ENCODE results near the gene ZSWIM6.

ZSWIM6 gene

DNA sequence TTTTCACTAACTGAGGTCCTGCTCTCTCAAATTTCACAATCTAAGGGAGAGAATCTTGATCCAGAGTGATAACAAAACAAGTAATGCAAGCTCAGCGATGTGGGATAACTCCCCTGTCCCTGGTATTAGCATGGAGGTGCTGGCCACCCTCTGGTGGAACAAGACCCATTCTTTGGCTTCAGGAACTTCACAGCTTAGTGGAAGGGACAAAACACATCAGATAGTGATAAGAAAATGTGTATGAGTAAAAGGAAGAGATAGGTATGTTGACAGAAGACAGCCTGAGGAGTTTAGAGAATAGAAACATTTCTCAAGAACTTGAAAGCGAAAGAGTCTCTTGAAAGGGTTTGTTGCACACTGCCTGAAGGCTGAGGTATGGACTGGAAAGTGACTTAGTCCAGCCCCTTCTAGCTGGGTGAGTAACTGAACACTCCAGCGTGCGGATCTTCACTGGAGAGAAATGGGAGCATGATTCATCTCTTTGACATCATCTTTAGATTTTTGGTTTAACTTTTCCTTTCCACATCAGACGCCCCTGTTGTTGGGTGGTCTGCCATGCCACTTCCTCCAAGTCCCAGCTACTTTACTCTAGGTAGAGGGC, 25.4 kb upstream of the ZSWIM6 start:
- DNase-seq (ENCODE audit: low read depth in 2 of 3, low spot score in 1 of 3), result peak in 1 of 3 donors; percentile 24

DNA sequence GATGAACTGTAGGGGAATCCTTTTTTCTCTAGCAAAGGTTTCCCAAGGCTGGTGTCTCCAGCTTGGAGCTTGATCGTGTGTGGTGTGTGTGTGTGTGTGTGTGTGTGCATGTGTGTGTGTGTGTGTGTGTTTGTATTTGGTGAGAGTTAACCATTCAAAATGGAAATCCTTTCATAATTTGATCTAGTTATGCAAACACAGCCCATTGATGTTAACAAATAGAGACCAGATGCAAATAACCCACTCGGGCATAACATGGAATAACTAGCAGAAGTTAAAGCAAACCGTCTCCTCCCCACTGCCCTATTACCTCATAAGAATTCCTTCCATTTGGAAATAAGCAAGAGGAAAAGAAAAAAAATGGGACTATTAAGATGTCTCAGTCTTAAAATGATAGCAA, 24.9 kb upstream of the ZSWIM6 start:
- no peak for DNase-seq (ENCODE audit: low read depth in 2 of 3, low spot score in 1 of 3)

GRCh38 chr5:61307611-61308010, 24.4 kb upstream of the ZSWIM6 start:
- DNase-seq (ENCODE audit: low read depth in 2 of 3, low spot score in 1 of 3), result no peak

DNA sequence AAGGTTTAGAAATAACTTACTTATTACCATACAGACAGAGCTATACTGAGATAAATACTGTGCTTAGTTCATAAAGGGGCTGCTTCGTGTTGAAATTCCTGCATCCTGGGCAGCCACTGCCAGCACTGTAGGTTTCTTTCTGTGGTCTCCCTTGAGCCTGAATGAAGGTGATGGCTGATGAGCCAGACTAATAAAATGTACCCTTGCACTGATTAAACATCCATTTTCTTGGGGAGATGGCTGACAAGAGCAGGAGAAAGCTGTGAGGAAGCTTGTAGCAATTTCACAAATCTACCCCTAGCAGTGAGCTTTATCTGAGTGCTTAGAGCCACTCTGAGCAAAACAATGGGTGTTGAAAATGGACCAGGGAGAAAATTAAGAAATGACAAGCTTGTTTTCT, 23.3 kb upstream of the ZSWIM6 start:
- DNase-seq (ENCODE audit: low read depth in 2 of 3, low spot score in 1 of 3), result no peak

- DNase-seq (ENCODE audit: low read depth in 2 of 3, low spot score in 1 of 3), result no peak
Observed at GRCh38 chr5:61309115-61309514, 22.9 kb upstream of the ZSWIM6 start.

DNA sequence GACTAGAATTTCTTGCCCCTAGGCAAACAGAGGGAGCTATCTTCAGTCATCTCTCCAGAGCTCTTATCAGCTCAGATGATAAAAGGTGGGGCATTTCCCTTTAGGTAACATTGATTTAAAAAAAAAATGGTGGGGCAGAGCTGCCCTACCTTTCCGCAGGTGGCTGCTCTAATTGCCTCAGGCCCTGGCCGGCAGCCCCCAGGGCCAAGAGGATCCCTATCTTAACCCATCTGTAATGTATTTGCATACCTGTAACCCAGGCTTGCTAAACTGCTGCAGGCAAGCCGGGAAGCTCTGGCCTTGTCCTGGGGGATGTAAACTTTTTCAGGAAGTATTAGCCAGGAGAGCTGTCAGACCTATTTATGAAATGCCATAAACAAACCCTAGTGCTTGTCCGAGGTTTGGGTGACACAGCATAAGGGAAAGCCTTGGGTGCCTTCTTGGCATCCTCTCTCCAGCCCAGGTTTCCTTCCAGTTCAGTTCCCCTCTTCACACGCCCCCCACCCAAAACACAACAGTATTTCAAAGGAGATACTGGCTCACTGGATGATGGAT, 20.9 kb upstream of the ZSWIM6 start:
- no peak for DNase-seq (ENCODE audit: low read depth in 2 of 3, low spot score in 1 of 3)

- no peak for DNase-seq (ENCODE audit: low read depth in 2 of 3, low spot score in 1 of 3)
Observed at GRCh38 chr5:61311836-61312808, 19.9 kb upstream of the ZSWIM6 start.

- no peak for DNase-seq (ENCODE audit: low read depth in 2 of 3, low spot score in 1 of 3)
Observed at GRCh38 chr5:61313960-61314681, 17.9 kb upstream of the ZSWIM6 start.

GRCh38 chr5:61318376-61318775, 13.7 kb upstream of the ZSWIM6 start:
- DNase-seq (ENCODE audit: low read depth in 2 of 3, low spot score in 1 of 3), result no peak

- DNase-seq (ENCODE audit: low read depth in 2 of 3, low spot score in 1 of 3), result no peak
Observed at GRCh38 chr5:61319388-61320146, 12.5 kb upstream of the ZSWIM6 start.

DNA sequence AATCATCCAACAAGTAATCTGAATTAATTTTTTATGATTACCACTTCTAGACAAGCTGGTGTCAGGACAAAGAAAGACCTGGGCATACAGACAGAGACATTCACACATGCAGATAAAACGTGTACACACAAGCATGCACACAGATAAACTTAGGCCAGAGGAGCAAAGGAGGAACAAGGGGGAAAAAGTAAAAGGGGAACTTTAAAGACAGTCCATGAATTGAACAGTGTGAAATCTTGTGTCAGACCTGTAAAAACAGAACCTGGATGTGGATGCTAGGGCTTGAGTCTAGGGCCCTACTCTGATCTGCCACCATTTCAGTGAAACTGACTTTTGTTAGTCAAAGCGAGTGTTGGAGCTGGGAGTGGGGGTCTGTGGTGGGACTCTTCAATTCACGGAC, 11.2 kb upstream of the ZSWIM6 start:
- DNase-seq (ENCODE audit: low read depth in 2 of 3, low spot score in 1 of 3), result no peak

DNA sequence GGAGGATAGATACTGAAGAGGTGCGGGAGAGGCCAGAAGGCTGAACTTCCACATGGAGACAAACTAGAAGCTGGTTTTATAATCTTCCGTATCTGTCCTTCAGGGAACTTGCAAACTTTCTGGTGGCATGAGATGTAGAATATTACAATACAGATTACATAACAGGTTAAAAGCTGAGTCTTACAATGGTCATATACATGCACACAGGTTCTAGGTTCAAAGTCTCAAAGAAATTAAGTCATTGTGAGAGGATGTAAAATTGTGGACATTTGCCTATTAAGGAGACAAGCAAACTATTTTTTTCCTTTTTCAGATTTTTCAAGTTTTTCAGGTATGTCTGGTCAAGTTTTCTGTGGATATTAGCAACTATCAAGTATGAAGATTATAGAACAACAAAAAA, 10.4 kb upstream of the ZSWIM6 start:
- DNase-seq (ENCODE audit: low read depth in 2 of 3, low spot score in 1 of 3), result no peak

DNA sequence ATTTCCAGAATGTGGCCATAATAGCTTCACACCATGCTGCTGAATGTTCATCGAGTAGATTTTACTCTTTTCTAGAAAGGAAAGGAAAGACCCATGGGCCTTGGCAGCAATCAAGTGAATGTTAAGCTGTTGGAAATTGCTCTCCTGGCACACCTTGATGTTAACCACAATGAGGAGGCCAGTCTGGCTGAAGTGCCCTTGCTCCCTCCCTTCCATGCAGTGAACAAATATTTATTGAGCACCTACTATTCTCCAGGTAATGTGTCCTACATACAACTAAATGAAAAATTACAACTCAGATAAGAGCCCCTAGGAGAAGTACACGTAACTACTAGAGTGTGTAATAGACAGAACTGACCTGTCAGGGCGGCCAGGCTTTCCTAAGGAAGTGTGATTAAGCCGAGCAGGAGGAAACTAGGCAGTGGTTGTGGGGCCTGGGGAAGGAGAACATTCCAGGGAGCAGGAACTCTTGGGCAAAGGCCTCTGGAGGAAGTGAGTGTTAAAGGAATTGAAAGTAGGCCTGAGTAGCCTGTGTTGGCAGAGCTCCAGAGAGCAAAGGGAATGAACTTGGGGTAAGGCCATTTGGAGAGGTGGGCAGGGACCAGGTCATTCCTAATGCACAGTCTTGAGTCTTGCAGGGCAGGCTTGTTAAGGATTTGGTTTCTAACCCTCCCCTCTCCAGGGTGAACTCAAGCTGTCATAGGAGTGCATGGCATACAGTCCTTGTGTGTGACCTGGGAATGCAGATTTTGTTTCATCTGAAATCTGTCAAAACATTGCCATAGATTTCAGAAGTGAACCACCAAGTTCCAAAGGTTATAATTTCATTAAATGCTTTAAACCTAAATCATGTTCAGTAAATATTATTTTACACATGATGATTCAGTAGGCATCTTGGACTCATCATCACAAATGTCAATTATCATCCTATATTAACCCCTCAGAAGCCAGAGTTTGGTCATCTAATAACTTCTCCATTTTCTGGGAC, 9.0 kb upstream of the ZSWIM6 start:
- no peak for DNase-seq (ENCODE audit: low read depth in 2 of 3, low spot score in 1 of 3)

DNA sequence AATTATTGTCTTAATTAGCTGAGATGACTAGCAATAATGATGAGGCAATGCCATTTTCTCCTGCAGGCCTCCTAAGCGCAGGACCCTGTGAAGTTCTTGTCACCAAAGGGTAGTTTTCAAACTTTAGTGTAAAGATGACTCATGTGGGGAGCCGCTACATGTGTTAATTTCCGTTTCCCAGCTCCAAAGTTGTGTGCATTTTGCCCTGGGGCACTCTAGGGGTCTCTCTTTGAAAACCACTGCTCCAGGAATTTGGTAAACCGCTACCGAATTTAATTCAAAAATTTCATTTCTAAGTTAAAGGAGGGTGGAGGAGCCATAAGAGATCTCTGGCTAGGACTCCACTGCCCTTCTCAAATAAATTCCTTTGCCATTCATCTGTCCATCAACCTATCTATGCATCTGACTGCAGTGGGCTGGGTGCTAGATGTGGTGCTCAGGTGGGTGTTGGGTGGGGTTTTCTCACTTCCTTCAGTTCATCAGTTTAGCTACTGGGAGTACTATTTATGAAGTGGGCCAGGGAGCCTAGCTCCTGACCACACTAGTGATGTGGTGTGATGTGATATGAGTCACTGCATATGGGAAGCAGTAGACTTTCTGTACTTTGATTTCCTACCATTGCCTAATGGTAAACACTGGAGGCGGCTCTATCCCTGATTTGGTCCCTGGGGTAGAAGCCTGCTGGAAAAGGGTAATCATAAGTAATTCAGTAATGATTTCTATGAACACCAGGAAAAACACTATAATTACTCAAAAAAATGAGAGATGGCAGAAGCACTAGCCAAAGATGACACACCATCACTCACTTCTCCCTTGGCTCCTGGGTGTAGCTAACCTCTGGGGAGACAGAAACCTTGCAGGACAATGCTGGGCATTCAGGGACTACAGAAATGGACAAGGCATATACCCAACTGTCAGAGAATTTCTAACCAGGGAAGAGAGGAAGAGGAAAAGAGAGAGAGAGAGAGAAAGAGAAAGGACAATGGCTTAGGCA, 4.0 kb upstream of the ZSWIM6 start:
- DNase-seq (ENCODE audit: low read depth in 2 of 3, low spot score in 1 of 3), result no peak

- no peak for DNase-seq (ENCODE audit: low read depth in 2 of 3, low spot score in 1 of 3)
Observed at GRCh38 chr5:61328791-61329549, 3.1 kb upstream of the ZSWIM6 start.

- no peak for DNase-seq (ENCODE audit: low read depth in 2 of 3, low spot score in 1 of 3)
Observed at GRCh38 chr5:61329550-61330128, 2.4 kb upstream of the ZSWIM6 start.

GRCh38 chr5:61330341-61330844, 1.7 kb upstream of the ZSWIM6 start:
- no peak for DNase-seq (ENCODE audit: low read depth in 2 of 3, low spot score in 1 of 3)
